SU-DHL-6 (cell line): ENCODE data around the gene PTH.

Source experiments
- H2AFZ ChIP-seq: fragments of 200-600 bp; sonication (generic); 2 replicates; pipeline ENCODE4 v1.6.1; 2014; ENCODE audit warnings: low read depth, mild to moderate bottlenecking, moderate library complexity, mixed read lengths, antibody characterized with exemption, low read length; ENCODE audit not compliant: severe bottlenecking
- H3F3A ChIP-seq: fragments of 200-600 bp; shearing (Covaris generic); 2 replicates; pipeline ENCODE4 v1.6.0; 2016; ENCODE audit warnings: antibody characterized with exemption, mild to moderate bottlenecking; ENCODE audit not compliant: insufficient read depth
- H3K27ac ChIP-seq: fragments of 200-600 bp; sonication (generic); 2 replicates; pipeline ENCODE4 v1.5.1; 2016; ENCODE audit warnings: low read depth, mild to moderate bottlenecking, low read length, moderate library complexity, mixed read lengths
- H3K27me3 ChIP-seq: fragments of 200-600 bp; sonication (generic), shearing (Covaris generic); 2 replicates; pipeline ENCODE4 v1.6.0; 2014; ENCODE audit warnings: mild to moderate bottlenecking, low read length
- H3K36me3 ChIP-seq: fragments of 200-600 bp; sonication (generic); 2 replicates; pipeline ENCODE4 v1.6.1; 2014; ENCODE audit warnings: mild to moderate bottlenecking, low read length, mixed read lengths
- H3K4me2 ChIP-seq: fragments of 300-600, 200-600 bp; shearing (Covaris generic), sonication (generic); 2 replicates; pipeline ENCODE4 v1.6.0; 2014; ENCODE audit warnings: low read length, low read depth, mild to moderate bottlenecking; ENCODE audit not compliant: poor library complexity, severe bottlenecking
- H3K4me3 ChIP-seq: fragments of 200-600 bp; sonication (generic); 2 replicates; pipeline ENCODE4 v1.5.1; 2014; ENCODE audit warnings: antibody characterized with exemption, low read length, mild to moderate bottlenecking, mixed read lengths; ENCODE audit not compliant: insufficient read depth, poor library complexity, severe bottlenecking
- H3K79me2 ChIP-seq: fragments of 200-600 bp; sonication (generic); 2 replicates; pipeline ENCODE4 v1.6.1; 2014; ENCODE audit warnings: mild to moderate bottlenecking, low read length, moderate library complexity; ENCODE audit not compliant: insufficient read depth
- H3K9ac ChIP-seq: fragments of 200-600 bp; sonication (generic); 2 replicates; pipeline ENCODE4 v1.7.0; 2014; ENCODE audit warnings: mild to moderate bottlenecking, low read length
- H3K9me2 ChIP-seq: fragments of 200-600 bp; sonication (generic); replicated peaks from 2 replicates; pipeline ENCODE4 v1.6.1; 2014; ENCODE audit warnings: low read length; ENCODE audit not compliant: insufficient read depth
- H3K9me3 ChIP-seq: fragments of 200-600 bp; sonication (generic); 2 replicates; pipeline ENCODE4 v1.6.1; 2014; ENCODE audit warnings: low read length, mixed read lengths; ENCODE audit not compliant: insufficient read depth
- H4K20me1 ChIP-seq: fragments of 200-600 bp; sonication (generic); 2 replicates; pipeline ENCODE4 v1.6.1; 2014; ENCODE audit warnings: low read depth, mild to moderate bottlenecking, antibody characterized with exemption, low read length, moderate library complexity, mixed read lengths
- CTCF ChIP-seq: fragments of 200-600 bp; sonication (generic); IDR thresholded peaks from one replicate; pipeline ENCODE4 v1.5.1; 2017; ENCODE audit warnings: antibody characterized with exemption, mild to moderate bottlenecking, low read length, moderate library complexity; ENCODE audit not compliant: insufficient read depth, poor library complexity, severe bottlenecking
- EZH2phosphoT487 ChIP-seq: fragments of 200-600 bp; sonication (generic), shearing (Covaris generic); conservative IDR thresholded peaks from 2 replicates; pipeline ENCODE4 v1.6.1; 2018; ENCODE audit warnings: mild to moderate bottlenecking, antibody characterized with exemption, low read length, moderate library complexity, mixed read lengths

The PTH gene

DNA sequence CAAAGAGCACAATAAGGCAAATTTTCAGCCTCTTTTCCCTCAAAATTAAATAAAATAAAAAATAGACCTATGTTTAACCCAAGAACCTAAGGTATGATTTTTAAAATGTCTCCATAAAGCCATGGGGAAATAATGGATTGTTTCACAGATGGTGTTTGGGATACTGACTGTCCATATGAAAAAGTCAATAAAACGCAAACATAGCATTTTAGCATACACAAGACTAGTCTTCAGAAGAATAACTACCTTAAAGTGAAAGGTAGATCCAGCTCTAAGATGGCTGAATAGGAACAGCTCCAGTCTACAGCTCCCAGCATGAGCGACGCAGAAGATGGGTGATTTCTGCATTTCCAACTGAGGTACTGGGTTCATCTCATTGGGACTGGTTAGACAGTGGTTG is 16.1 kb downstream of the PTH start:
- no peak overlapping the region for H3K4me3 ChIP-seq
- H2AFZ ChIP-seq: no peak overlapping the region
- no peaks in the 10 kb centered on the region for H3F3A ChIP-seq
- H3K9ac ChIP-seq: no peak overlapping the region
- no peaks in the 10 kb centered on the region for H3K9me2 ChIP-seq
- H4K20me1 ChIP-seq: no peaks in the 10 kb centered on the region
- no peaks in the 10 kb centered on the region for H3K79me2 ChIP-seq
- H3K27me3 ChIP-seq: no peaks in the 10 kb centered on the region
- no peak overlapping the region for H3K4me2 ChIP-seq
- H3K36me3 ChIP-seq: no peaks in the 10 kb centered on the region
- no peaks in the 10 kb centered on the region for H3K9me3 ChIP-seq
- TF ChIP-seq CTCF: no peak
- TF ChIP-seq EZH2phosphoT487: no peak
- no peak overlapping the region for H3K27ac ChIP-seq

DNA sequence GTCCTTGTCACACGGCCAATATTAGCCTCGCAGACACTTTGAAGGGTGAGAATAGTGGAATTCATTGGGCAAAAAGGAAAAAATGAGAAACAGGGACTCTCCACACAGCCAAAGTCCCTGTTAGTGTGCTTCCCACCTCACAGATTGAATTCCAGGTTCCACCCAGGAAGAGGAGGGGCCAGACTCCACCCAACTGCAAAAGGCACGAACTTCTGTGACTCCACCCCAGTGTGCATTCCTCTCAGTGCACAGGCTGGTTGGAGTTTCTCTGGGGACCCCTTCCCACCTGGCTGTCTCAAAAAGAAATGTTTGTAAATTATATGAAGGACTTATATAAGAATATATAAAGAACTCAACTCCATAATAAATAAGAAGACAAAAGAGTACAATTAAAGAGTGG is 20.7 kb downstream of the PTH start:
- H3K9me2 ChIP-seq: no peaks in the 10 kb centered on the region
- H3K27me3 ChIP-seq: no peaks in the 10 kb centered on the region
- no peak overlapping the region for H3K4me2 ChIP-seq
- TF ChIP-seq CTCF (no peak), EZH2phosphoT487 (no peak)
- no peak overlapping the region for H3K27ac ChIP-seq
- H4K20me1 ChIP-seq: no peaks in the 10 kb centered on the region
- no peaks in the 10 kb centered on the region for H3K36me3 ChIP-seq
- no peak overlapping the region for H3K9ac ChIP-seq
- H3K4me3 ChIP-seq: no peak overlapping the region
- H3F3A ChIP-seq: no peaks in the 10 kb centered on the region
- no peaks in the 10 kb centered on the region for H3K9me3 ChIP-seq
- no peaks in the 10 kb centered on the region for H3K79me2 ChIP-seq
- H2AFZ ChIP-seq: no peak overlapping the region

- Histone ChIP-seq H3F3A (no peaks in the 10 kb centered on the region), H3K79me2 (no peaks in the 10 kb centered on the region), H3K27ac (no peak overlapping the region), H3K36me3 (no peaks in the 10 kb centered on the region), H3K4me2 (no peak overlapping the region), H3K9me3 (no peaks in the 10 kb centered on the region), H3K4me3 (no peak overlapping the region), H3K9ac (no peak overlapping the region), H3K27me3 (no peaks in the 10 kb centered on the region), H4K20me1 (no peaks in the 10 kb centered on the region), H2AFZ (no peak overlapping the region), H3K9me2 (no peaks in the 10 kb centered on the region)
- TF ChIP-seq CTCF (no peak), EZH2phosphoT487 (no peak)
Measured at GRCh38 chr11:13473013-13473722, 22.6 kb downstream of the PTH start.
